ENCODE measurements around the gene DCAF6. TPM values are rescaled to one million over a fixed set of nuclear protein-coding genes. Genes with fewer than 3 reads are reported as not detected.
A peak's percentile ranks its signal among the peaks of the same experiment; 100 is the strongest.

DCAF6 gene
- total and polyA plus RNA-seq, 4 donors = 33.5 to 105 (median 71.1) TPM

DNA sequence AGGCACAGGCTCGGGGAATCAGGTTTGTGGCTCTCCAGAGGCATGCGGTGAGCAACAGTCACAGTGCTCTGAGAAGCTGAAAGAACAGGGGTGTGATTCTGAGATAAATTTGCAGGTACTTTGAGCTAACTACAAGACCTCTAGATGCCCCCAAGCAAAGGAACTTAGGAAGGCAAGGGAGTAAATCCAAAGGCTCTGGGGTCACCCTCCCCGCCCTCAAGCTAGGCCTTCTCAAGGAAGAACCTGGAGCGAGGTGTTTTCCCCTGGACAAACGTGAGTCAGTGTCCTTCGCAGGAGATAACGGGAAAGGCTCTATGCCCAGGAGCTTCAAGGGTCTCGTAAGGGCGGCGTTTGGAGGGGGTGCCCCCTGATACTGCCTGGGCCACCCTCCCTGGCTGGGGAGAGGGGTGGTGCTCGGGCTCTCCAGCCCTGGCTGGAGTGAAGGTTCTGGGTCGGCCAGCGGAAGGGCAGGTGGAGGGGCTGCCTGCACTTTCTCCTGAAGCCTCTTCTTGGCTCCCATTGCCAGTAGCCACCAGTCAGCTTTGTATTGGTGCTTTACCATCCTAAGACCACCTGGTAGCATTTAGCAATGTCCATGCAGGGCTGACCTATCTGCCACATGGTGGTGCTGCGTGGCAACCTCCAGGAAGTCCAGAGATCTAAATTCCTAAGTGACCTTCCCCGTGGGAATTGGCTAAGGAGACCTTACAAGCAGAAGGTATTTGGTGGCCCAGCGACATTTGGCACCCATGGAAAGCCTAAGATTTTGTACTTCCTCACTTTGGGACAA is 156.3 kb downstream of the DCAF6 start:
- Histone ChIP-seq H3K4me1 (ENCODE audit: control insufficient read depth in 4 of 4, insufficient read depth in 4 of 4, low read length in 3 of 4) (no peaks in the 10 kb centered on the region), H3K4me3 (ENCODE audit: low read depth in 1 of 3, low read length in 3 of 3) (no peak overlapping the region), H3K9ac (ENCODE audit: low read depth in 1 of 2, low read length in 2 of 2) (no peak overlapping the region), H3K9me3 (ENCODE audit: control insufficient read depth in 4 of 4, low read length in 3 of 4) (no peaks in the 10 kb centered on the region), H3K27ac (ENCODE audit: low read depth in 1 of 2, low read length in 2 of 2) (no peak overlapping the region), H3K27me3 (ENCODE audit: control insufficient read depth in 4 of 4, insufficient read depth in 4 of 4, low read length in 3 of 4) (no peaks in the 10 kb centered on the region), H3K36me3 (ENCODE audit: control insufficient read depth in 4 of 4, insufficient read depth in 3 of 4, low read depth in 1 of 4, low read length in 3 of 4) (no peaks in the 10 kb centered on the region)
- TF ChIP-seq SP1 (IDR thresholded peaks at IDR 0.05) (no peak), RAD21 (IDR thresholded peaks at IDR 0.05) (peak; percentile 59 to 76)
- TF ChIP-seq, protein P1, sequence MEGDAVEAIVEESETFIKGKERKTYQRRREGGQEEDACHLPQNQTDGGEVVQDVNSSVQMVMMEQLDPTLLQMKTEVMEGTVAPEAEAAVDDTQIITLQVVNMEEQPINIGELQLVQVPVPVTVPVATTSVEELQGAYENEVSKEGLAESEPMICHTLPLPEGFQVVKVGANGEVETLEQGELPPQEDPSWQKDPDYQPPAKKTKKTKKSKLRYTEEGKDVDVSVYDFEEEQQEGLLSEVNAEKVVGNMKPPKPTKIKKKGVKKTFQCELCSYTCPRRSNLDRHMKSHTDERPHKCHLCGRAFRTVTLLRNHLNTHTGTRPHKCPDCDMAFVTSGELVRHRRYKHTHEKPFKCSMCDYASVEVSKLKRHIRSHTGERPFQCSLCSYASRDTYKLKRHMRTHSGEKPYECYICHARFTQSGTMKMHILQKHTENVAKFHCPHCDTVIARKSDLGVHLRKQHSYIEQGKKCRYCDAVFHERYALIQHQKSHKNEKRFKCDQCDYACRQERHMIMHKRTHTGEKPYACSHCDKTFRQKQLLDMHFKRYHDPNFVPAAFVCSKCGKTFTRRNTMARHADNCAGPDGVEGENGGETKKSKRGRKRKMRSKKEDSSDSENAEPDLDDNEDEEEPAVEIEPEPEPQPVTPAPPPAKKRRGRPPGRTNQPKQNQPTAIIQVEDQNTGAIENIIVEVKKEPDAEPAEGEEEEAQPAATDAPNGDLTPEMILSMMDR (IDR thresholded peaks at IDR 0.05; ENCODE audit: low read depth, low read length, missing input control) = peak; percentile 27
- 82% methylated on average over 16 of the region's 16 CpGs for WGBS
- peak; percentile 33 for DNase-seq (ENCODE audit: low spot score)

DNA sequence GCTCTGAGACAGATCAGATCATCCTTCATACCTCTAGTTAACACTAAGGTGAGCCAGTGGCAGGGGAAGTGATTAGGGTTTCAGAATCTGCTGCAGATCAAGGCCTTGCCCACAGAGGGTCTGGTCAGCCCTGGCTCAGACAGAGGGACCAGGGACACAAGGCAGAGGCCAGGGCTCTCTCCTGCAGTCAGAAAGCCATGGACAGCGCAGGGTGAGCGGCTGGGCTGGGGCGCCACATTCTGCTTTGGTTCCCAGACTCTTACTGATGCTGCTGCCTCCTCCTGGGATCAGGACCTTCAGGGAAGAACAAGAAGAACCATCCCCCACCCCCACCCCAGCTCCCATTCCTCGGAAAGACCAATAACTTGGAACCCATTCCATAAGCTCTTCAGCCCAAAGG is 157.1 kb downstream of the DCAF6 start:
- H3K9me3 ChIP-seq (ENCODE audit: control insufficient read depth in 4 of 4, low read length in 3 of 4) = no peaks in the 10 kb centered on the region
- H3K9ac ChIP-seq (ENCODE audit: low read depth in 1 of 2, low read length in 2 of 2) = no peak overlapping the region
- H3K4me1 ChIP-seq (ENCODE audit: control insufficient read depth in 4 of 4, insufficient read depth in 4 of 4, low read length in 3 of 4) = no peaks in the 10 kb centered on the region
- peak; percentile 14 for DNase-seq (ENCODE audit: low spot score)
- H3K27me3 ChIP-seq (ENCODE audit: control insufficient read depth in 4 of 4, insufficient read depth in 4 of 4, low read length in 3 of 4) = no peaks in the 10 kb centered on the region
- no peak overlapping the region for H3K27ac ChIP-seq (ENCODE audit: low read depth in 1 of 2, low read length in 2 of 2)
- TF ChIP-seq, protein P1 (IDR thresholded peaks at IDR 0.05; ENCODE audit: low read depth, low read length, missing input control) = no peak
- TF ChIP-seq, protein P2, sequence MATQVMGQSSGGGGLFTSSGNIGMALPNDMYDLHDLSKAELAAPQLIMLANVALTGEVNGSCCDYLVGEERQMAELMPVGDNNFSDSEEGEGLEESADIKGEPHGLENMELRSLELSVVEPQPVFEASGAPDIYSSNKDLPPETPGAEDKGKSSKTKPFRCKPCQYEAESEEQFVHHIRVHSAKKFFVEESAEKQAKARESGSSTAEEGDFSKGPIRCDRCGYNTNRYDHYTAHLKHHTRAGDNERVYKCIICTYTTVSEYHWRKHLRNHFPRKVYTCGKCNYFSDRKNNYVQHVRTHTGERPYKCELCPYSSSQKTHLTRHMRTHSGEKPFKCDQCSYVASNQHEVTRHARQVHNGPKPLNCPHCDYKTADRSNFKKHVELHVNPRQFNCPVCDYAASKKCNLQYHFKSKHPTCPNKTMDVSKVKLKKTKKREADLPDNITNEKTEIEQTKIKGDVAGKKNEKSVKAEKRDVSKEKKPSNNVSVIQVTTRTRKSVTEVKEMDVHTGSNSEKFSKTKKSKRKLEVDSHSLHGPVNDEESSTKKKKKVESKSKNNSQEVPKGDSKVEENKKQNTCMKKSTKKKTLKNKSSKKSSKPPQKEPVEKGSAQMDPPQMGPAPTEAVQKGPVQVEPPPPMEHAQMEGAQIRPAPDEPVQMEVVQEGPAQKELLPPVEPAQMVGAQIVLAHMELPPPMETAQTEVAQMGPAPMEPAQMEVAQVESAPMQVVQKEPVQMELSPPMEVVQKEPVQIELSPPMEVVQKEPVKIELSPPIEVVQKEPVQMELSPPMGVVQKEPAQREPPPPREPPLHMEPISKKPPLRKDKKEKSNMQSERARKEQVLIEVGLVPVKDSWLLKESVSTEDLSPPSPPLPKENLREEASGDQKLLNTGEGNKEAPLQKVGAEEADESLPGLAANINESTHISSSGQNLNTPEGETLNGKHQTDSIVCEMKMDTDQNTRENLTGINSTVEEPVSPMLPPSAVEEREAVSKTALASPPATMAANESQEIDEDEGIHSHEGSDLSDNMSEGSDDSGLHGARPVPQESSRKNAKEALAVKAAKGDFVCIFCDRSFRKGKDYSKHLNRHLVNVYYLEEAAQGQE (IDR thresholded peaks at IDR 0.05) = no peak
- TF ChIP-seq RAD21 (IDR thresholded peaks at IDR 0.05) (no peak), FOXA1 (IDR thresholded peaks at IDR 0.05) (no peak), SP1 (IDR thresholded peaks at IDR 0.05) (no peak), JUND (IDR thresholded peaks at IDR 0.05) (no peak), NR2F2 (IDR thresholded peaks at IDR 0.05) (no peak), EGR1 (IDR thresholded peaks at IDR 0.05; ENCODE audit: low read depth in 2 of 2) (no peak), YY1 (IDR thresholded peaks at IDR 0.05) (no peak)
- TF ChIP-seq, protein P3, sequence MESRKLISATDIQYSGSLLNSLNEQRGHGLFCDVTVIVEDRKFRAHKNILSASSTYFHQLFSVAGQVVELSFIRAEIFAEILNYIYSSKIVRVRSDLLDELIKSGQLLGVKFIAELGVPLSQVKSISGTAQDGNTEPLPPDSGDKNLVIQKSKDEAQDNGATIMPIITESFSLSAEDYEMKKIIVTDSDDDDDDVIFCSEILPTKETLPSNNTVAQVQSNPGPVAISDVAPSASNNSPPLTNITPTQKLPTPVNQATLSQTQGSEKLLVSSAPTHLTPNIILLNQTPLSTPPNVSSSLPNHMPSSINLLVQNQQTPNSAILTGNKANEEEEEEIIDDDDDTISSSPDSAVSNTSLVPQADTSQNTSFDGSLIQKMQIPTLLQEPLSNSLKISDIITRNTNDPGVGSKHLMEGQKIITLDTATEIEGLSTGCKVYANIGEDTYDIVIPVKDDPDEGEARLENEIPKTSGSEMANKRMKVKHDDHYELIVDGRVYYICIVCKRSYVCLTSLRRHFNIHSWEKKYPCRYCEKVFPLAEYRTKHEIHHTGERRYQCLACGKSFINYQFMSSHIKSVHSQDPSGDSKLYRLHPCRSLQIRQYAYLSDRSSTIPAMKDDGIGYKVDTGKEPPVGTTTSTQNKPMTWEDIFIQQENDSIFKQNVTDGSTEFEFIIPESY (IDR thresholded peaks at IDR 0.05) = no peak
- TF ChIP-seq, protein P4, sequence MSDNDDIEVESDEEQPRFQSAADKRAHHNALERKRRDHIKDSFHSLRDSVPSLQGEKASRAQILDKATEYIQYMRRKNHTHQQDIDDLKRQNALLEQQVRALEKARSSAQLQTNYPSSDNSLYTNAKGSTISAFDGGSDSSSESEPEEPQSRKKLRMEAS (IDR thresholded peaks at IDR 0.05) = no peak
- 93% methylated on average over 4 of the region's 4 CpGs for WGBS
- no peak overlapping the region for H3K4me3 ChIP-seq (ENCODE audit: low read depth in 1 of 3, low read length in 3 of 3)
- no peaks in the 10 kb centered on the region for H3K36me3 ChIP-seq (ENCODE audit: control insufficient read depth in 4 of 4, insufficient read depth in 3 of 4, low read depth in 1 of 4, low read length in 3 of 4)
